Fibroblast of lung (primary cell): ENCODE results near the gene FAM72D.
"Not testable (repeated sequence)": the region's sequence is repeated elsewhere in the genome, so short reads cannot be mapped to it uniquely, and the experiment has no call there.

ENCODE experiments used
- EZH2 ChIP-seq: IDR thresholded peaks from 2 replicates; pipeline ENCODE4 v1.5.1; 2012; ENCODE audit warnings: low read length, control low read depth, mild to moderate bottlenecking; ENCODE audit errors: missing control alignments
- TF ChIP-seq, protein P1 (sequence below), 2 donors: IDR thresholded peaks in 1 of 2; conservative IDR thresholded peaks in 1 of 2; 1 replicate in 1 of 2; 2 replicates in 1 of 2; pipeline ENCODE4 v1.5.1; 2011 to 2012; ENCODE audit warnings: low read length in 2 of 2, control low read depth in 1 of 2, inconsistent platforms in 1 of 2, low read depth in 1 of 2, mild to moderate bottlenecking in 1 of 2

DNA sequence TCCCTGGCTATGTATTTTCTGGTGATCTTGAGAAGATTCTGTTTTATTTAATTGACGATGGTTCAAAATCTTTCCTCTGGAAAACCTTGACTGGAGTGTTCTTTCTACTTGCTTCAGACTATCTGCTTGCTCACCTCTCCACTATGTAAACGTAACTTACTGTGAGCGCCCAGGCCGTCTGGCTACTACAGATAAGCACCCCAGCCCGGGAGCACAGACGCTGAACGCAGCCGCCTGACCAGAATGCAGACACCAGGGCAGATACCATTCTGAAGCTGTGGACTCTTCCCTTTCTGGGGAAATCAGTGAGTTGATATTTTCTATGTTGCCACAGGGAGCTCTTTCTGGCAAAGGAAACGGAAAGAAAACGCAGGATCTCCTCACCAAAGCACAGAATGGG is 29.3 kb upstream of the FAM72D start:
- TF ChIP-seq, protein P1, sequence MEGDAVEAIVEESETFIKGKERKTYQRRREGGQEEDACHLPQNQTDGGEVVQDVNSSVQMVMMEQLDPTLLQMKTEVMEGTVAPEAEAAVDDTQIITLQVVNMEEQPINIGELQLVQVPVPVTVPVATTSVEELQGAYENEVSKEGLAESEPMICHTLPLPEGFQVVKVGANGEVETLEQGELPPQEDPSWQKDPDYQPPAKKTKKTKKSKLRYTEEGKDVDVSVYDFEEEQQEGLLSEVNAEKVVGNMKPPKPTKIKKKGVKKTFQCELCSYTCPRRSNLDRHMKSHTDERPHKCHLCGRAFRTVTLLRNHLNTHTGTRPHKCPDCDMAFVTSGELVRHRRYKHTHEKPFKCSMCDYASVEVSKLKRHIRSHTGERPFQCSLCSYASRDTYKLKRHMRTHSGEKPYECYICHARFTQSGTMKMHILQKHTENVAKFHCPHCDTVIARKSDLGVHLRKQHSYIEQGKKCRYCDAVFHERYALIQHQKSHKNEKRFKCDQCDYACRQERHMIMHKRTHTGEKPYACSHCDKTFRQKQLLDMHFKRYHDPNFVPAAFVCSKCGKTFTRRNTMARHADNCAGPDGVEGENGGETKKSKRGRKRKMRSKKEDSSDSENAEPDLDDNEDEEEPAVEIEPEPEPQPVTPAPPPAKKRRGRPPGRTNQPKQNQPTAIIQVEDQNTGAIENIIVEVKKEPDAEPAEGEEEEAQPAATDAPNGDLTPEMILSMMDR (conservative IDR thresholded peaks at IDR 0.05 in 1 of 2, IDR thresholded peaks at IDR 0.05 in 1 of 2; ENCODE audit: low read depth in 1 of 2, low read length in 2 of 2), result not testable (repeated sequence)
- TF ChIP-seq EZH2, result not testable (repeated sequence)
